NK-92 (cell line): ENCODE data around the gene FAM240A.

Experiments used
- DNase-seq: peaks from one replicate; lab custom pipeline; 2025; ENCODE audit not compliant: unreplicated experiment; lab: John Stamatoyannopoulos, UW

Gene FAM240A

DNA sequence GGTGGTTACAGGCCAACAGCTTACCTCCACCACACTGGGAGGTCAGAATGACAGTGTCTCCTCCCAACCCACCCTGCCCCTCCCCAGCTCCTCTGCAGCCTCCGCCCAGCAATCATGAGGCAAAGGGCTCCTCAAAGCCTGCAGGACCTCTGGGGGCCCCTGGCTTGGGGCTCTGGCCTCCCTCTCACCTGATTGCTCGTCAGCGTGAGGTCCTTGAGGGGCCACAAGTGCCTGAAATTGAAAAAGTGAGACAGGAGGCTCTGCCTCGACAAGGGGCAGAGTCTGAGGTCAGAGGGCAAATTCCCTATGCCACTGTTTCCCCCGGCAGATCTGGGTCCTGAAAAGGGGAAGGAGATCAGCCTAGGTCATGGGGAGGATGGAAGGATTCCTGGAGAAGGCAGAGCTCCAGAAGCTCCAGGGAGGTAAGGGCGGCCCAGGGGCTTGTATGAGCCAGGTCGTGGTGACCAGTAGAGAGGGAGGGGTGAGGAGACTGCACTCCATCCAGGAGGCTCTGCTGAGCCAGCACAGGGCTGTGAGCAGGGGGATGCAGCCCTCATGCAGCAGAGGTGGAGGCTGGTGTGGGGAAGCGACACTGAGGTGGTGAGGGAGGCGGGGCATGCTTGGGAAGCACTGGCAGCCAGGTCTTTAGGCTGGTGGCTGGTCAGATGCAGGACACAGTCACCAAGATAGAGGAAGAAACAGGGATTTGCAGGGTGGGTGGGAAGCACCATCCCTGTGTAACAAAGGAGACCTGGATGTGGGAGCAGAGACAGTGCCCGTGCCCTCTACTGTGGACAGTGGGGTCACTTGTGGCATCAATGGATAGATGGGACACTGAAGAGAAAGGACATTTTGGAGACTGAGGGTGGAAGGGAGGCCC, 61.1 kb downstream of the FAM240A start:
- no peak for DNase-seq

DNA sequence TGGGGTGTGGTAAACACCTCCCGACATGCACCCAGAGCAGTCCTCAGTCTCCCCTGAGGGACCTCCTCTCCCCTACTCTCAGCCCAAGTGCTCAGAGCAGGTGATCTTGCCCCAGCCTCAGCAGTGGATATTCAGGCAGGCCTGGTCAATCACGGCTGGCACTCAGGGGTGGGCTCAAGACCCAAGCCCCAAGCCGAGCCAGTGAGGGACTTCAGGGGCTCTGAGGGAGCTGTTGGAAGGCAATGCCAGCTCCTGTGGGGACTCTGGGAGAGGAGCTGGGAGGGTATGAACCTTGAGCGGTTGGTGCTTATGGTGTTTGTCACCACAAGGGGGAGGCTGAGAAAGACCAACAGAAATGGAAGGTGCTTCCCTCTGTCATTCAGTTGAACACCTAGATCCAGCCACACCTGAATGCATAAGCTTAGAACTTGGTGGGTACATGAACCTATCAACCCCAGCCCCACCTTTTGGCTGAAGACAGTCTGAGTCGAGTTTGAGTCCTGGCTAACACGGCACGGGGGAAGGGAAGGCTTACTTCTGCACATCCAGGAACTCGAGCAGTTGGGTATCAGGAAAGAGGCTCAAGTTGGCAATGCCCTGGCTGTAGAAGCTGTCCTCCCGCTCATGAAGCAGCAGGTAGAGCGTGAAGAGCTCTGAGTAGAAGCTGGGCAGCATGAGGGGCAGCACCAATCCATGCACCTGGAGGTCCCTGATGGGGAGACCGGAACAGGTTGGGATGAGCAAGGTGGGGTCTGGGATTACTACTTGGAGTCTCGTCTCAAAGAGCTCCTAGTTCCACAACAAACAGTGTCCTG, 61.9 kb downstream of the FAM240A start:
- no peak for DNase-seq

DNA sequence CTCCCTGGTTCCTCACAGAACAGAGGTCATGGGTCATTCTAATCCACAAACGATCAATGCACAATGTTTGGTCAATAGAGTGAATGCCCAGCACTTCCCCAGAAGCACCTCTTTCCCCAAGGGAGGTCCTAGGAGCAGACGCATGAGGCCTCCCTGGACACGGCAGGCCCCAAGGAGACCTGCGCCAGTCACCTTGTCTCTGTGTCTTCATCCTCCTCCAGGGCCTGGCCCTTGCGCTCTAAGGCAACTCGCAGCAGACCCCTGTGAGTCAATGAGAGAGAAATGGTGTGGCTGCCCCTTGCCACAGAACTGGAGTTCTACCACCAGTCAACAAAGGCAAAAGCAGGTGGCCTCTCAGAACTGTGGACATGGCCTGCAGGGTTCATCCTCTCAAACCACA, 63.1 kb downstream of the FAM240A start:
- DNase-seq = no peak
